Neural cell (in vitro differentiated cells): ENCODE data around the gene SLC17A5. TPM values are rescaled to one million over a fixed set of nuclear protein-coding genes. Genes with fewer than 3 reads are reported as not detected.

Experiments
- H2AFZ ChIP-seq: fragments of 200-600, 300-800 bp; sonication (generic), shearing (Covaris generic); 2 replicates; pipeline ENCODE4 v1.6.0; 2014; ENCODE audit warnings: low read depth, mild to moderate bottlenecking, antibody characterized with exemption, low read length, moderate library complexity
- H3F3A ChIP-seq: fragments of 200-600 bp; shearing (Covaris generic); 2 replicates; pipeline ENCODE4 v1.6.1; 2016; ENCODE audit warnings: mild to moderate bottlenecking, moderate library complexity, mixed read lengths, antibody characterized with exemption, low read length; ENCODE audit not compliant: insufficient read depth, poor library complexity, severe bottlenecking
- H3K27ac ChIP-seq: fragments of 200-600, 300-800 bp; sonication (generic), shearing (Covaris generic); 2 replicates; pipeline ENCODE4 v1.5.1; 2014; ENCODE audit warnings: mild to moderate bottlenecking, low read length, moderate library complexity
- H3K27me3 ChIP-seq: fragments of 300-800, 200-600 bp; sonication (generic), shearing (Covaris generic); 2 replicates; pipeline ENCODE4 v1.6.0; 2014; ENCODE audit warnings: mild to moderate bottlenecking, low read depth, low read length, moderate library complexity; ENCODE audit not compliant: insufficient read depth
- H3K36me3 ChIP-seq: fragments of 300-800, 200-600 bp; sonication (generic), shearing (Covaris generic); 2 replicates; pipeline ENCODE4 v1.5.1; 2014; ENCODE audit warnings: mild to moderate bottlenecking, antibody characterized with exemption, low read length, moderate library complexity; ENCODE audit not compliant: insufficient read depth
- H3K4me2 ChIP-seq: fragments of 300-800, 200-600 bp; sonication (generic), shearing (Covaris generic); 2 replicates; pipeline ENCODE4 v1.6.0; 2014; ENCODE audit warnings: mild to moderate bottlenecking, low read length
- H3K4me3 ChIP-seq: fragments of 300-800, 200-600 bp; sonication (generic), shearing (Covaris generic); 2 replicates; pipeline ENCODE4 v1.5.1; 2014; ENCODE audit warnings: mild to moderate bottlenecking, low read length, moderate library complexity
- H3K79me2 ChIP-seq: fragments of 200-600 bp; shearing (Covaris generic); replicated peaks from 2 replicates; pipeline ENCODE4 v1.6.0; 2014; ENCODE audit warnings: mild to moderate bottlenecking, low read length, moderate library complexity; ENCODE audit not compliant: insufficient read depth
- H3K9ac ChIP-seq: fragments of 300-800, 200-600 bp; sonication (generic), shearing (Covaris generic); 2 replicates; pipeline ENCODE4 v1.6.1; 2016; ENCODE audit warnings: mild to moderate bottlenecking, low read length, mixed read lengths
- H3K9me2 ChIP-seq: fragments of 200-600 bp; shearing (Covaris generic); 2 replicates; pipeline ENCODE4 v1.6.1; 2016; ENCODE audit warnings: mild to moderate bottlenecking, low read length, mixed read lengths; ENCODE audit not compliant: insufficient read depth
- H3K9me3 ChIP-seq: fragments of 200-600, 300-800 bp; sonication (generic), shearing (Covaris generic); 2 replicates; pipeline ENCODE4 v1.6.1; 2016; ENCODE audit warnings: mild to moderate bottlenecking, mixed run types, low read length, moderate library complexity, mixed read lengths
- H4K20me1 ChIP-seq: fragments of 200-600 bp; shearing (Covaris generic); 2 replicates; pipeline ENCODE4 v1.6.1; 2016; ENCODE audit warnings: mild to moderate bottlenecking, mixed run types; ENCODE audit not compliant: insufficient read depth
- EP300 ChIP-seq: fragments of 450-650 bp; conservative IDR thresholded peaks from 2 replicates; pipeline ENCODE4 v1.6.1; 2014; ENCODE audit warnings: antibody characterized with exemption, mild to moderate bottlenecking, moderate library complexity; ENCODE audit not compliant: poor library complexity, severe bottlenecking
- EZH2 ChIP-seq: fragments of 200-600, 300-800 bp; shearing (Covaris generic), sonication (generic); IDR thresholded peaks from 2 replicates; pipeline ENCODE4 v1.6.1; 2014; ENCODE audit warnings: antibody characterized with exemption, low read length, borderline replicate concordance, mild to moderate bottlenecking; ENCODE audit not compliant: insufficient read depth, poor library complexity, severe bottlenecking
- MXI1 ChIP-seq: fragments of 450-650 bp; conservative IDR thresholded peaks from 2 replicates; pipeline ENCODE4 v1.6.1; 2014; ENCODE audit warnings: antibody characterized with exemption, mild to moderate bottlenecking; ENCODE audit not compliant: poor library complexity, severe bottlenecking
- POLR2AphosphoS5 ChIP-seq: IDR thresholded peaks from 2 replicates; pipeline ENCODE4 v1.6.1; 2012
- RAD21 ChIP-seq: fragments of 450-650 bp; conservative IDR thresholded peaks from 2 replicates; pipeline ENCODE4 v1.6.1; 2014; ENCODE audit warnings: antibody characterized with exemption, mild to moderate bottlenecking, moderate library complexity
- SMC3 ChIP-seq: fragments of 450-650 bp; conservative IDR thresholded peaks from 2 replicates; pipeline ENCODE4 v1.6.1; 2014; ENCODE audit warnings: antibody characterized with exemption, mild to moderate bottlenecking, moderate library complexity; ENCODE audit not compliant: poor library complexity
- TAF1 ChIP-seq: IDR thresholded peaks from 2 replicates; pipeline ENCODE4 v1.6.1; 2012; ENCODE audit warnings: low read depth
- polyA plus RNA-seq: library from polyadenylated mRNA; depleted of rRNA; stranded (reverse); fragments of >200 nt; gene quantifications from 2 replicates; pipeline ENCODE4 v1.2.3, GENCODE V29; 2014
- TF ChIP-seq, protein P1 (sequence below): fragments of 450-650 bp; IDR thresholded peaks from 2 replicates; pipeline ENCODE4 v1.5.1; 2014; ENCODE audit warnings: antibody characterized with exemption, mild to moderate bottlenecking, moderate library complexity; ENCODE audit not compliant: poor library complexity, severe bottlenecking
- TF ChIP-seq, protein P2 (sequence below): IDR thresholded peaks from 2 replicates; pipeline ENCODE4 v1.6.1; 2012; ENCODE audit warnings: borderline replicate concordance

The SLC17A5 gene
- polyA plus RNA-seq, 1 donor from 2014 or later: 12.3 TPM

DNA sequence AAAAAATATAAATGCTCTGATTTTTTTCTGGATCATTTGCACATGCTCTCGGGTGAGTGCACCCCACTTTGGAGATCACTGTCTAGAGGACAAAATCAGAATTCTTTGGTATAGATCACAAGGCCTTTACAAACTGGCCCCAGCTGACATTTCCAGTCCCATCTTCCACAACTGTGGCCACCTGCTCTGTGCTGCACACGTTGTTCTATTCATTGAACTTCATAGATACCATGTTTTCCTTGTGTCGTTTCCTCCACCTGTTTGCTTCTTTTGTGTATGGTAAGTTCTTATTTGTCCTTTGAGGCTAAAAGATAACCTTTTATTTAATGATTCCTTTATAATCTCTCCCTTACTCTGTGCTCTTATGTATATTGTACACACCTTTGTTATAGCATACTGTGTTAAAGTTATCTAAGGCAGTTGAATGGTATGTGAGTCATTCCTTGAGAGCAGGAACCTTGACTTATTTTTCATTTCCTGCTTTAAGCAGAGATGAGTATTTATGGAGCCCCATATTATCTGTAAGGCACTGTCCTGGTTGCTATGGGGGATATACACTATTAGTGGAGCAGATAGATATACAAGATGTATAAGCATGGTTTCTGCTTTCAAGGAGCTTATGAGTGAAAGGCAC lies 12.0 kb upstream of the SLC17A5 start:
- no peaks in the 10 kb centered on the region for H3K9me2 ChIP-seq

DNA sequence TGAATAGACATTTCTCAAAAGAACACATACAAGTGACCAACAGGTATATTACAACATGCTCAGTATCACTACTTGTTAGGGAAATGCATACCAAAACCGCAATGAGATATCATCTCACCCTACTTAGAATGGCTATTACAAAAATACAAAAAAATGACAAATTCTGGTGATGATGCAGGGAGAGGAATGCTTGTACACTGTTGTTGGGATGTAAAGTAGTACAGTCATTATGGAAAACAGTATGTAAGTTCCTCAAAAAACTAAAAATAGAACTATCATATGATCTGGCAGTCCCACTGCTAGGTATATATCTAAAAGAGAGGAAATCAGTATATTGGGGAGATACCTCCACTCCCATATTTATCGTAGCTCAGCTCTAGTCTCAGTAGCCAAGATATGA lies 10.9 kb upstream of the SLC17A5 start:
- Histone ChIP-seq H3K27ac (no peak overlapping the region), H3K79me2 (no peaks in the 10 kb centered on the region), H3K4me2 (no peak overlapping the region), H2AFZ (no peak overlapping the region), H3K9me3 (no peaks in the 10 kb centered on the region), H3F3A (no peaks in the 10 kb centered on the region), H4K20me1 (no peaks in the 10 kb centered on the region), H3K27me3 (no peaks in the 10 kb centered on the region), H3K4me3 (no peak overlapping the region), H3K36me3 (no peaks in the 10 kb centered on the region), H3K9me2 (no peaks in the 10 kb centered on the region), H3K9ac (no peak overlapping the region)
- TF ChIP-seq RAD21 (no peak), TAF1 (no peak), POLR2AphosphoS5 (no peak), SMC3 (no peak), EZH2 (no peak), EP300 (no peak), MXI1 (no peak)
- TF ChIP-seq, protein P1, sequence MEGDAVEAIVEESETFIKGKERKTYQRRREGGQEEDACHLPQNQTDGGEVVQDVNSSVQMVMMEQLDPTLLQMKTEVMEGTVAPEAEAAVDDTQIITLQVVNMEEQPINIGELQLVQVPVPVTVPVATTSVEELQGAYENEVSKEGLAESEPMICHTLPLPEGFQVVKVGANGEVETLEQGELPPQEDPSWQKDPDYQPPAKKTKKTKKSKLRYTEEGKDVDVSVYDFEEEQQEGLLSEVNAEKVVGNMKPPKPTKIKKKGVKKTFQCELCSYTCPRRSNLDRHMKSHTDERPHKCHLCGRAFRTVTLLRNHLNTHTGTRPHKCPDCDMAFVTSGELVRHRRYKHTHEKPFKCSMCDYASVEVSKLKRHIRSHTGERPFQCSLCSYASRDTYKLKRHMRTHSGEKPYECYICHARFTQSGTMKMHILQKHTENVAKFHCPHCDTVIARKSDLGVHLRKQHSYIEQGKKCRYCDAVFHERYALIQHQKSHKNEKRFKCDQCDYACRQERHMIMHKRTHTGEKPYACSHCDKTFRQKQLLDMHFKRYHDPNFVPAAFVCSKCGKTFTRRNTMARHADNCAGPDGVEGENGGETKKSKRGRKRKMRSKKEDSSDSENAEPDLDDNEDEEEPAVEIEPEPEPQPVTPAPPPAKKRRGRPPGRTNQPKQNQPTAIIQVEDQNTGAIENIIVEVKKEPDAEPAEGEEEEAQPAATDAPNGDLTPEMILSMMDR: no peak
- TF ChIP-seq, protein P2, sequence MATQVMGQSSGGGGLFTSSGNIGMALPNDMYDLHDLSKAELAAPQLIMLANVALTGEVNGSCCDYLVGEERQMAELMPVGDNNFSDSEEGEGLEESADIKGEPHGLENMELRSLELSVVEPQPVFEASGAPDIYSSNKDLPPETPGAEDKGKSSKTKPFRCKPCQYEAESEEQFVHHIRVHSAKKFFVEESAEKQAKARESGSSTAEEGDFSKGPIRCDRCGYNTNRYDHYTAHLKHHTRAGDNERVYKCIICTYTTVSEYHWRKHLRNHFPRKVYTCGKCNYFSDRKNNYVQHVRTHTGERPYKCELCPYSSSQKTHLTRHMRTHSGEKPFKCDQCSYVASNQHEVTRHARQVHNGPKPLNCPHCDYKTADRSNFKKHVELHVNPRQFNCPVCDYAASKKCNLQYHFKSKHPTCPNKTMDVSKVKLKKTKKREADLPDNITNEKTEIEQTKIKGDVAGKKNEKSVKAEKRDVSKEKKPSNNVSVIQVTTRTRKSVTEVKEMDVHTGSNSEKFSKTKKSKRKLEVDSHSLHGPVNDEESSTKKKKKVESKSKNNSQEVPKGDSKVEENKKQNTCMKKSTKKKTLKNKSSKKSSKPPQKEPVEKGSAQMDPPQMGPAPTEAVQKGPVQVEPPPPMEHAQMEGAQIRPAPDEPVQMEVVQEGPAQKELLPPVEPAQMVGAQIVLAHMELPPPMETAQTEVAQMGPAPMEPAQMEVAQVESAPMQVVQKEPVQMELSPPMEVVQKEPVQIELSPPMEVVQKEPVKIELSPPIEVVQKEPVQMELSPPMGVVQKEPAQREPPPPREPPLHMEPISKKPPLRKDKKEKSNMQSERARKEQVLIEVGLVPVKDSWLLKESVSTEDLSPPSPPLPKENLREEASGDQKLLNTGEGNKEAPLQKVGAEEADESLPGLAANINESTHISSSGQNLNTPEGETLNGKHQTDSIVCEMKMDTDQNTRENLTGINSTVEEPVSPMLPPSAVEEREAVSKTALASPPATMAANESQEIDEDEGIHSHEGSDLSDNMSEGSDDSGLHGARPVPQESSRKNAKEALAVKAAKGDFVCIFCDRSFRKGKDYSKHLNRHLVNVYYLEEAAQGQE: no peak

More for the DNA sequence above, 12.0 kb upstream of the SLC17A5 start:
- Histone ChIP-seq H3F3A (no peaks in the 10 kb centered on the region), H3K4me3 (no peak overlapping the region), H3K27ac (no peak overlapping the region), H3K9ac (no peak overlapping the region), H2AFZ (no peak overlapping the region), H3K4me2 (no peak overlapping the region), H3K9me3 (no peaks in the 10 kb centered on the region), H3K27me3 (no peaks in the 10 kb centered on the region), H3K79me2 (no peaks in the 10 kb centered on the region), H4K20me1 (no peaks in the 10 kb centered on the region), H3K36me3 (no peaks in the 10 kb centered on the region)
- TF ChIP-seq RAD21: no peak

DNA sequence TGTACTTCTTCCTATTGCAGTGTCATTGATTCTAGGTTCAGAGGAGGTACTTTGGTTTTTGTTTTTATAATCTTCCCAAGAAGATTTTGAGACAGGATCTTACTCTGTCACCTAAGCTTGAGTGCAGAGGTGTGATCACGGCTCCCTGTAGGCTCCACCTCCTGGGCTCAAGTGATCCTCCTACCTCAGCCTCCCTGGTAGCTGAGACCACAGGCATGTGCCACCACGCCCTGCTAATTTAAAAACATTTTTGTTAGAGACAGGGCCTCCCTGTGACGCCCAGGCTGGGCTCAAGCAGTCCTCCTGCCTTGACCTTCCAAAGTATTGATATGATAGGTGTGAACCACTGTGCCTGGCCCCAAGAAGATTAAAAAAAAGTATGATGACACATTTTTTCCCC lies 3.4 kb upstream of the SLC17A5 start:
- H3K9ac ChIP-seq: no peak overlapping the region
- no peaks in the 10 kb centered on the region for H3K9me3 ChIP-seq
- no peaks in the 10 kb centered on the region for H3K9me2 ChIP-seq

More for the DNA sequence above, 3.4 kb upstream of the SLC17A5 start:
- TF ChIP-seq RAD21: no peak
- TF ChIP-seq, protein P2: no peak
- TF ChIP-seq, protein P1: no peak
- no peaks in the 10 kb centered on the region for H3K27me3 ChIP-seq
- H3K27ac ChIP-seq: no peak overlapping the region
- H2AFZ ChIP-seq: no peak overlapping the region
- H3K36me3 ChIP-seq: no peaks in the 10 kb centered on the region
- H3K4me2 ChIP-seq: no peak overlapping the region
- H3F3A ChIP-seq: no peaks in the 10 kb centered on the region
- H4K20me1 ChIP-seq: no peaks in the 10 kb centered on the region
- no peak overlapping the region for H3K4me3 ChIP-seq
- no peaks in the 10 kb centered on the region for H3K79me2 ChIP-seq
